ENCODE data around the gene DHX34.

DNA sequence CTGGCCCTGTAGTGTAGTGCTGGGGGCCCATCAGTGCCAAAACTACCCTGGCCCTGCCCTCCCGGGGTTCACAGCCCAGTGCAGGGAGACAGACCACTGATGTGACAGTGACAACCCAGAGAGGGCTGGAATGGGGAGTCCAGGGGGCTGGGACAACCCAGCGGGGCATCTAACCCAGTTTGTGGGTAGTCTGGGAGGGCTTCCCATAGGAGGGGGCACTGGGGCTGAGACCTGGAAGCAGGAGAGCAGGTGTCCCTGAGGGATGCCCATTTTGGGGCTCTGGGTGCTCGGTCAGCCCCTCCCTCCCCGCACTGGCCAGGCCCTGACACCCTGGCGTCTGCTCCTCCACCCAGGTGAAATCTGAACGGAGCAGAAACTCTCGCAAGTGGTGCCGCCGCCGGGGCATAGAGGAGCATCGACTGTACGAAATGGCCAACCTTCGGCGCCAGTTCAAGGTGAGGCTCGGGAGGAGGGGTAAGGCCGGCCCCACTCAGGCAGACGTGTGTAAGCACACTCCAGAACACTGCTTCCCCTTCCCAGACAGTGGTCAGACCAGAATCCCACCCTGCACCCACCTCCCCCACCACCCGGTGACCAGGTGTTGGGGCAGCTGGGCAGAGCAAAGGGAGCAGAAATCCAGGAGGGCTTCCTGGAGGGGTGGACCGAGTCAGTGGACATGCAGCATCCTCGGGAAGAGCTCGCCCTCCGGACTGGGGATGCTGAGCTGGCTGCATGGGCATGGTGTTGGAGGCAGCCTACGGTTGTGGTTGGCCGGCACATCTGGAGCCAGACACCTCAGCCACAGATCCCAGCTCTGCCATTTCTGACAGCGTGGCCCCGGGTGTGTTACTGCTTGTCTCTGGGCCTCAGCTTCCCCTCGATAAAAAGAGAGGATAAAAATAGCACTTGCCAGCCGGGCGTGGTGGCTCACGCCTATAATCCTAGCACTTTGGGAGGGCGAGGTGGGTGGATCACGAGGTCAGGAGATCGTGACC lies 24.4 kb downstream of the DHX34 start:
- TF ChIP-seq CTCF (conservative IDR thresholded peaks at IDR 0.05) (no peak), EZH2 (IDR thresholded peaks at IDR 0.05; ENCODE audit: low read depth) (no peak)

Data from PC-9 (cell line).